Measurements from ENCODE around the gene MND1. TPM values are rescaled to one million over a fixed set of nuclear protein-coding genes. Genes with fewer than 3 reads are reported as not detected.
A peak's percentile ranks its signal among the peaks of the same experiment; 100 is the strongest.

The MND1 gene
- total RNA-seq, 2 experiments from 2014 or later = 29.1 to 31.8 TPM

- Mint-ChIP-seq H3K27ac (peak overlapping the region; percentile 67), H3K9me3 (no peaks in the 10 kb centered on the region)
Observed at GRCh38 chr4:153419029-153419428, 74.5 kb downstream of the MND1 start.

DNA sequence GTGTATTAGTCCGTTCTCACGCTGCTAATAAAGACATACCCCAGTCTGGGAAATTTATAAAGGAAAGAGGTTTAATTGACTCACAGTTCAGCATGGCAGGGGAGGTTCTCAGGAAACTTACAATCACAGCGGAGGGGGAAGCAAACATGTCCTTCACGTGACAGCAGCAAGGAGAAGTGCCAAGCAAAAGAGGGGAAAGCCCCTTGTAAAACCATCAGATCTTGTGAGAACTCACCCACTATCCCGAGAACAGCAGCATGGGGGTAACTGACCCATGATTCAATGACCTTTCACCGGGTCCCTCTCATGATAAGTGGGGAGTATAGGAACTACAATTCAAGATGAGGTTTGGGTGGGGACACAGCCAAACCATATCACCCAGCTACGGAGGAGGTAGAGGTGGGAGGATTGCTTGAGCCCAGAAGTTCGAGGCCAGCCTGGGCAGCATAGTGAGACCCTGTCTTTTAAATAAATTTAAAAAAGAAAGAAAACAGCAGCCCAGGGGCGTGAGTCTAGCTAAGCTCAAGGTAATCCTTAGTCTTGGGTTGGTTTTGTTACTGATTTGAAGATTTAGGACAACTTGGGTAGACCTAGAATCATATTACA is 75.3 kb downstream of the MND1 start:
- no peaks in the 10 kb centered on the region for H3K9me3 Mint-ChIP-seq
- no peak for ATAC-seq (ENCODE audit: low read depth)
- H3K27ac Mint-ChIP-seq = peak overlapping the region; percentile 36
- POLR2A ChIA-PET = no interaction called here
- no peaks in the 10 kb centered on the region for H3K27me3 Mint-ChIP-seq
- no peak for DNase-seq
- no peak overlapping the region for H3K4me3 Mint-ChIP-seq
- peaks cover 11% of the 10 kb centered on the region for H3K36me3 Mint-ChIP-seq
- peaks cover 37% of the 10 kb centered on the region for H3K4me1 Mint-ChIP-seq

More at GRCh38 chr4:153419029-153419428, 74.5 kb downstream of the MND1 start:
- H3K4me3 Mint-ChIP-seq = no peak overlapping the region
- POLR2A ChIA-PET = no interaction called here
- no peaks in the 10 kb centered on the region for H3K27me3 Mint-ChIP-seq
- DNase-seq (no peak), ATAC-seq (ENCODE audit: low read depth) (no peak)
- peaks cover 11% of the 10 kb centered on the region for H3K36me3 Mint-ChIP-seq
- H3K4me1 Mint-ChIP-seq = peaks cover 33% of the 10 kb centered on the region

DNA sequence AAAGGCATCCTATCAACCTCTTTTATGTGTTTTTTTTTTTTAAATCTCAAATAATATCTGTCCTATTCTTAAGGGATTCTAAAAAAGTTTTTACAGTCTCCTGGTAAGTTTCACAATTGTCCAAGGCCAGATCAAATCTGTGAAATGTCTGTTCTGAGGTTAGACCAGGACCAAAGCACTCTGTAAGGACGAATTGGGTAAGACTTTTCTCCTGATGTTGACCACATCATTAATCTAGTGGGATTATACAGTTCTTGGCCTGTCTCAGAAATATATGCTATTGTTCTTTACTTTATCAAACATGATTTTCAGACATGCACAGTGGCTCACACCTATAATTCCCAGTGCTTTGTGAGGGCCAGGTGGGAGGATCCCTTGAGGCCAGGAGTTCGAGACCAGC is 75.9 kb downstream of the MND1 start:
- Mint-ChIP-seq H3K27ac (peak overlapping the region; percentile 61), H3K4me3 (no peak overlapping the region), H3K36me3 (peaks cover 11% of the 10 kb centered on the region), H3K4me1 (peaks cover 37% of the 10 kb centered on the region), H3K27me3 (no peaks in the 10 kb centered on the region), H3K9me3 (no peaks in the 10 kb centered on the region)
- DNase-seq = no peak
- ATAC-seq (ENCODE audit: low read depth) = no peak
- POLR2A ChIA-PET = no interaction called here

GRCh38 chr4:153421941-153422340 is 77.5 kb downstream of the MND1 start:
- Mint-ChIP-seq H3K27me3 (no peaks in the 10 kb centered on the region), H3K36me3 (peaks cover 6% of the 10 kb centered on the region), H3K4me1 (peaks cover 48% of the 10 kb centered on the region), H3K9me3 (no peaks in the 10 kb centered on the region), H3K4me3 (peak overlapping the region; percentile 56), H3K27ac (peak overlapping the region; percentile 61)
- POLR2A ChIA-PET = interaction anchor here (0.6 to 1.1 kb wide), 6 partner anchors 11 to 286 kb away, joined by 3 to 10 read pairs (median 5); partner anchors contain the start of gene MND1
- peak; percentile 58 for ATAC-seq (ENCODE audit: low read depth)
- no peak for DNase-seq

DNA sequence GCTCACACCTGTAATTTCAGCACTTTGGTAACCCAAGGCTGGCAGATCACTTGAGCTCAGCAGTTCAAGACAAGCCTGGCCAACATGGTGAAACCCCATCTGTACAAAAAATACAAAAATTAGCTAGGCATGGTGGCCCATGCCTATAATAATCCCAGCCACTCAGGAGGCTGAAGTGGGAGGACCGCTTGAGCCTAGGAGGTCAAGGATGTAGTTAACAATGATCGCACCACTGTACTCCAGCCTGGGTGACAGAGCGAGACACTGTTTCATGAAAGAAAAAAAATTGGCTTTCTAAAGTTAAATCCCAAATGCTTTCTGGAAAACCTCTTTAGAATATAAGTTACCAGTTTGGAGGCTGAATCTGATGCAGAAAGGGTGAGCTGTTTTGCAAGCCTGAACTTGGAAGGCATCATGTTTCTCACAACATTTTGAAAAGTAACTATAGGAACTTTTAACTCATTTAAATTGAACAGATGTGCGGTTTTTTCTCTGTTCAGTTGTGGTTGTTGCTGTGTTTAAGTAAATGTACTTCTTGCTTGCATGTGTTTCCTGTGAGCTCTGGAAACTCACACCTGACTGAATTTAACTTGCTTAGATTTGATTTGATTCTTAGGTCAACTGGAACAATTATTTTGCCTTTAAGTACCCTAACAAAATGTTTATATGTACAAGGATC is 81.9 kb downstream of the MND1 start:
- Mint-ChIP-seq H3K27me3 (no peaks in the 10 kb centered on the region), H3K27ac (peak overlapping the region; percentile 95), H3K4me1 (peaks cover 52% of the 10 kb centered on the region), H3K9me3 (no peaks in the 10 kb centered on the region), H3K36me3 (peaks cover 9% of the 10 kb centered on the region), H3K4me3 (peak overlapping the region; percentile 82)
- DNase-seq (no peak), ATAC-seq (ENCODE audit: low read depth) (peak; percentile 72)
- POLR2A ChIA-PET = interaction anchor here (0.5 to 4.6 kb wide), 7 partner anchors 11 to 148 kb away, joined by 3 to 50 read pairs (median 4); partner anchors contain the start of gene TMEM131L

GRCh38 chr4:153427363-153428071 is 83.0 kb downstream of the MND1 start:
- Mint-ChIP-seq H3K4me3 (no peak overlapping the region), H3K27me3 (no peaks in the 10 kb centered on the region), H3K27ac (peak overlapping the region; percentile 95), H3K4me1 (peaks cover 51% of the 10 kb centered on the region), H3K36me3 (peaks cover 9% of the 10 kb centered on the region), H3K9me3 (no peaks in the 10 kb centered on the region)
- POLR2A ChIA-PET = interaction anchor here (1.0 to 4.6 kb wide), 4 partner anchors 10 to 79 kb away, joined by 3 to 50 read pairs (median 4); partner anchors contain the start of gene TMEM131L
- DNase-seq (no peak), ATAC-seq (ENCODE audit: low read depth) (no peak)

DNA sequence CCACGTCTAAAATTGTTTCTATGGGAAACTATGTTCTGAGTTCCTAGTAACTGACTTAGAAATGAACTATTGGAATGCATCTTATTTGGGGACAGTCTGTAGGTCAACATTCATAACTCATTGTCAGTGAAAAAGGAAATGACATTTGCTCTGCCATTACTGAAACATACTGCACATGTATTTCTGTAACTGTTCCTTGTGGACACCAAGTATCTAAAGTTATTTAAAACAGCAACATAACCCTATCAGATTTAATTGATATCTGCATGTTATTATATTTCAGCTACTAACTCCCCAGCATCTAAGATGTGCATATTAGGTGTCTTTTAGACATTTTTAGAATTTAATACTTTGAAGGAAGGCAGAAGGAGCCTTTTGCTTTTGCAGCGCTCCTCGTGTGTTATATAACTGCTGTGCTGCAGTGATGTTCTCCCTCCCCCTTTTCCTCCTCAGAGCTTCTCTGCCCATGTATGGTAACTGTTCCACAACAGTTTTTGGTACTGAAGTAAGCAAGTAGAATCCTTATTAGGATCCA is 84.5 kb downstream of the MND1 start:
- peak overlapping the region; percentile 54 for H3K4me3 Mint-ChIP-seq
- H3K4me1 Mint-ChIP-seq = peaks cover 57% of the 10 kb centered on the region
- peak overlapping the region; percentile 71 for H3K27ac Mint-ChIP-seq
- peaks cover 9% of the 10 kb centered on the region for H3K36me3 Mint-ChIP-seq
- H3K9me3 Mint-ChIP-seq = no peaks in the 10 kb centered on the region
- DNase-seq = no peak
- ATAC-seq (ENCODE audit: low read depth) = peak; percentile 32
- no peaks in the 10 kb centered on the region for H3K27me3 Mint-ChIP-seq
- POLR2A ChIA-PET = interaction anchor here (0.5 to 4.6 kb wide), 2 partner anchors 37 to 64 kb away, joined by 5 to 50 read pairs; partner anchors contain the start of gene TMEM131L

DNA sequence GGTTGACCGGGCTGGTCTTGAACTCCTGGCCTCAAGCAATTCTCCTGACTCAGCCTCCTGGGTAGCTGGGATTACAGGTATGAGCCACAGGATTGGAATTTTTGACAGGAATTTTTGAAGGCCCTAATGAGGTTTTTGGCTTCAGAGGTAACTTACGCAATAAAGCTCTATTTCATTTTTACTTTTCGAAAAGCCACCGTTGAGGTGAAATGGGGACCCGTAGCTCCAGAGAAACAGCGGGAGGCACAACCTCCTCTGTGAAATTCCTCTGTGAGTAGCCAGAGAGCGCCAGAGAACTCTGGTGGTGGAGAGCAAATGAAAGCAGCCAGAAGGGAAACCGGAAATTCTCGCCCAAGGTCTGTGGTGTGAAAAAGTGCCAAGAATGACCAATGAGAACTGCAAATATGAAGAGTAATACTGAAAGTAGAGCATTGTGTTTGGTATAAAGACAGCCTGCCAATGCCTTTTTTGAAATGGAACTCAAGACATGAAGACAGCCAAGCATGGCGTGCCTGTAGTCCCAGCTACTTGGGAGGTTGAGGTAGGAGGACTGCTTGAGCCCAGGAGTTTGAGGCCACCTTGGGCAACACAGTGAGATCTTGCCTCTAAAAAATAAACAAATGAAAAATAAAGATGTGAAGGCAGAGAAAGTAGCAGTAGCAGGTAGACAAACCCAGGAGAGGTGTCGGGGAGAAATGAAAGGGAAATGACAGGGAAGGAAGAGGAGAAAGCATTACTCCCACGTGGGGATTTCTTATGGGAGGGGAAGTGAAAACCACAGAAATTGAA is 88.7 kb downstream of the MND1 start:
- H3K27ac Mint-ChIP-seq = peak overlapping the region; percentile 97
- peak; percentile 55 for DNase-seq
- H3K4me3 Mint-ChIP-seq = peak overlapping the region; percentile 86
- ATAC-seq (ENCODE audit: low read depth) = peak; percentile 83
- peaks cover 53% of the 10 kb centered on the region for H3K4me1 Mint-ChIP-seq
- no peaks in the 10 kb centered on the region for H3K9me3 Mint-ChIP-seq
- H3K36me3 Mint-ChIP-seq = peaks cover 5% of the 10 kb centered on the region
- POLR2A ChIA-PET = interaction anchor here (1.2 to 4.3 kb wide), 7 partner anchors 9 to 141 kb away, joined by 3 to 58 read pairs (median 10); partner anchors contain the start of gene TMEM131L
- H3K27me3 Mint-ChIP-seq = no peaks in the 10 kb centered on the region

GRCh38 chr4:153433754-153434105 is 89.2 kb downstream of the MND1 start:
- no peak for ATAC-seq (ENCODE audit: low read depth)
- H3K27ac Mint-ChIP-seq = peak overlapping the region; percentile 97

DNA sequence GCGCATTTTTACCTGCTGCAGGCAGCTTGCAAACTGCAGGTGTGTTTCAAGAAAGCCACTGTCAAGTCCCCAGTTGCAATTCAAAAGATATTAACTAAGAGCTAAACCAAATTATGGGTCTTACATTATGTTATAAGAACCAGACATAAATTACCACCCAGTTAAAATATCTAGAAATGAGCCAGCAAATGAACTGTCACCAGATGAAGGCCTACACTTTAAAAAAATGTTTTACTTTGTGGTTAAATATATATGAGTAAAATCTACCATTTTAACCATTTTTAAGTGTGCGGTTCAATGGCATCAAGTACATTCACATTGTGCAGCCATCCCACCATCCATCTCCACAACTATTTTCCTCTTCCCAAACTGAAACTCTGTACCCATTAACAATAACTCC is 89.7 kb downstream of the MND1 start:
- H3K4me3 Mint-ChIP-seq = peak overlapping the region; percentile 86
- H3K27ac Mint-ChIP-seq = peak overlapping the region; percentile 97
- POLR2A ChIA-PET = interaction anchor here (0.6 to 4.3 kb wide), 3 partner anchors 33 to 148 kb away, joined by 4 to 58 read pairs (median 9); partner anchors contain the start of gene TMEM131L
- no peaks in the 10 kb centered on the region for H3K9me3 Mint-ChIP-seq
- no peaks in the 10 kb centered on the region for H3K27me3 Mint-ChIP-seq
- H3K36me3 Mint-ChIP-seq = peaks cover 5% of the 10 kb centered on the region
- DNase-seq = no peak
- H3K4me1 Mint-ChIP-seq = peaks cover 53% of the 10 kb centered on the region
- no peak for ATAC-seq (ENCODE audit: low read depth)

More at GRCh38 chr4:153433754-153434105, 89.2 kb downstream of the MND1 start:
- Mint-ChIP-seq H3K9me3 (no peaks in the 10 kb centered on the region), H3K27me3 (no peaks in the 10 kb centered on the region), H3K4me3 (peak overlapping the region; percentile 86), H3K4me1 (peaks cover 54% of the 10 kb centered on the region), H3K36me3 (peaks cover 5% of the 10 kb centered on the region)
- no peak for DNase-seq
- POLR2A ChIA-PET = interaction anchor here (1.3 to 4.3 kb wide), 4 partner anchors 33 to 141 kb away, joined by 7 to 58 read pairs (median 10); partner anchors contain the start of gene TMEM131L

- Mint-ChIP-seq H3K4me1 (peaks cover 36% of the 10 kb centered on the region), H3K36me3 (peaks cover 2% of the 10 kb centered on the region), H3K27me3 (no peaks in the 10 kb centered on the region), H3K9me3 (no peaks in the 10 kb centered on the region), H3K27ac (peak overlapping the region; percentile 86), H3K4me3 (peak overlapping the region; percentile 81)
- POLR2A ChIA-PET = interaction anchor here (0.7 to 4.1 kb wide), 10 partner anchors 9 to 139 kb away, joined by 3 to 39 read pairs (median 4); partner anchors contain the start of gene TMEM131L
- ATAC-seq (ENCODE audit: low read depth) (peak; percentile 87), DNase-seq (peak; percentile 50)
Observed at GRCh38 chr4:153438916-153439756, 94.6 kb downstream of the MND1 start.

All from activated naive CD8-positive, alpha-beta T cell treated with anti-CD3 and anti-CD28 coated beads, Interleukin-2, amount 10 ng/mL, durations not matched to agents 7 days and 5 days (primary cell).